Brain microvascular endothelial cell (primary cell): Measurements from ENCODE around the gene SLC2A11.

Experiments used
- DNase-seq: peaks from one replicate; pipeline ENCODE4 v3.0.0-alpha.2; 2020
- H3K27ac ChIP-seq: fragments of 250-450 bp; sonication (Bioruptor Pico); 2 replicates; pipeline ENCODE4 v1.5.1; 2020; ENCODE audit warnings: mild to moderate bottlenecking, moderate library complexity
- H3K27me3 ChIP-seq: fragments of 250-450 bp; sonication (Bioruptor Pico); replicated peaks from 2 replicates; pipeline ENCODE4 v1.5.1; 2020; ENCODE audit warnings: mild to moderate bottlenecking
- H3K36me3 ChIP-seq: fragments of 250-450 bp; sonication (Bioruptor Pico); replicated peaks from 2 replicates; pipeline ENCODE4 v1.5.1; 2020; ENCODE audit warnings: mild to moderate bottlenecking
- H3K4me3 ChIP-seq: 2 replicates; pipeline ENCODE4 v1.5.1; 2011; ENCODE audit warnings: low read depth, mild to moderate bottlenecking, control low read depth, low read length, moderate library complexity
- in situ Hi-C: cut with HindIII; loops from 2 replicates; pipeline ENCODE4 v1.10.0; 2017; ENCODE audit warnings: low sequenced_read_pairs, low pct_ligation_motif_present
- TF ChIP-seq, protein P1 (sequence below): IDR thresholded peaks from 2 replicates; pipeline ENCODE4 v1.5.1; 2011; ENCODE audit warnings: low read depth, mild to moderate bottlenecking, moderate library complexity, low read length, control low read depth, inconsistent platforms; ENCODE audit errors: missing control alignments

Gene SLC2A11

GRCh38 chr22:23909296-23909898 lies 51.7 kb downstream of the SLC2A11 start:
- H3K27ac ChIP-seq: no peak overlapping the region
- in situ Hi-C loops: no loop called here
- no peak for DNase-seq
- H3K36me3 ChIP-seq: no peaks in the 10 kb centered on the region
- TF ChIP-seq, protein P1, sequence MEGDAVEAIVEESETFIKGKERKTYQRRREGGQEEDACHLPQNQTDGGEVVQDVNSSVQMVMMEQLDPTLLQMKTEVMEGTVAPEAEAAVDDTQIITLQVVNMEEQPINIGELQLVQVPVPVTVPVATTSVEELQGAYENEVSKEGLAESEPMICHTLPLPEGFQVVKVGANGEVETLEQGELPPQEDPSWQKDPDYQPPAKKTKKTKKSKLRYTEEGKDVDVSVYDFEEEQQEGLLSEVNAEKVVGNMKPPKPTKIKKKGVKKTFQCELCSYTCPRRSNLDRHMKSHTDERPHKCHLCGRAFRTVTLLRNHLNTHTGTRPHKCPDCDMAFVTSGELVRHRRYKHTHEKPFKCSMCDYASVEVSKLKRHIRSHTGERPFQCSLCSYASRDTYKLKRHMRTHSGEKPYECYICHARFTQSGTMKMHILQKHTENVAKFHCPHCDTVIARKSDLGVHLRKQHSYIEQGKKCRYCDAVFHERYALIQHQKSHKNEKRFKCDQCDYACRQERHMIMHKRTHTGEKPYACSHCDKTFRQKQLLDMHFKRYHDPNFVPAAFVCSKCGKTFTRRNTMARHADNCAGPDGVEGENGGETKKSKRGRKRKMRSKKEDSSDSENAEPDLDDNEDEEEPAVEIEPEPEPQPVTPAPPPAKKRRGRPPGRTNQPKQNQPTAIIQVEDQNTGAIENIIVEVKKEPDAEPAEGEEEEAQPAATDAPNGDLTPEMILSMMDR: no peak
- H3K4me3 ChIP-seq: no peak overlapping the region
- no peaks in the 10 kb centered on the region for H3K27me3 ChIP-seq

GRCh38 chr22:23910496-23911190 lies 53.0 kb downstream of the SLC2A11 start:
- H3K27ac ChIP-seq: no peak overlapping the region
- DNase-seq: no peak
- no peak overlapping the region for H3K4me3 ChIP-seq
- no peaks in the 10 kb centered on the region for H3K27me3 ChIP-seq
- H3K36me3 ChIP-seq: no peaks in the 10 kb centered on the region
- TF ChIP-seq, protein P1: no peak
- in situ Hi-C loops: no loop called here

GRCh38 chr22:23911318-23911980 lies 53.8 kb downstream of the SLC2A11 start:
- TF ChIP-seq, protein P1: no peak
- Histone ChIP-seq H3K27ac (no peak overlapping the region), H3K4me3 (no peak overlapping the region), H3K27me3 (no peaks in the 10 kb centered on the region), H3K36me3 (no peaks in the 10 kb centered on the region)
- in situ Hi-C loops: no loop called here
- no peak for DNase-seq

DNA sequence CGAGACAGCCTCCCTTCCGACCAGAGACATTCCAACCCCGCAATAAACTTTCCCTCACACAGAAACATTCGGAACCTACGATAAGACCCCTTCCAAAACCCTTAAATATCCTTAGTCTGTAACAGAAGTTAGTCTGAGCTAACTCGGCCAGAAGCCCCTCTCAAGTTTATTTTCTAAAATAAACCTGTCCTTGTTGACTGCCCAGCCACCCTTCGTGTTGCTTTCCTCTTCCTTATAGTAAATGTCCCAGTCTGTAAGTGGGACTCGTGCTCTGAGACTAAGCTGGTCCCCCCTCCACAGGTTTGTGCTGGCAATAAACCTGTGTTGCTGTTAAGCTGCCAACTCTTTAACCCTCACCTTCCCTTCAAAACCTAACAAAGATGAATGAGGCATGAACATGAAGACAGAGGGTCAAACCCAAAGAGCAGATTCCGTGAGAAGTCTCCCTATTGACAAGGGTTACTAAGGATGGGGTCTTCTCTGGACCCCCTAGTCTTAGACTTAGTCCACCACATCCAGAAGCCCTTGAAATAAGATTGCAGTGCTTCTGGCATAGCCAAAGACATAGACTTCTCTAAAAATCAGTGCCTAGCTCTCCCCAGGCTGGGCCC lies 54.7 kb downstream of the SLC2A11 start:
- DNase-seq: no peak
- TF ChIP-seq, protein P1: no peak
- no peaks in the 10 kb centered on the region for H3K27me3 ChIP-seq
- in situ Hi-C loops: no loop called here
- no peak overlapping the region for H3K27ac ChIP-seq
- no peaks in the 10 kb centered on the region for H3K36me3 ChIP-seq
- no peak overlapping the region for H3K4me3 ChIP-seq

DNA sequence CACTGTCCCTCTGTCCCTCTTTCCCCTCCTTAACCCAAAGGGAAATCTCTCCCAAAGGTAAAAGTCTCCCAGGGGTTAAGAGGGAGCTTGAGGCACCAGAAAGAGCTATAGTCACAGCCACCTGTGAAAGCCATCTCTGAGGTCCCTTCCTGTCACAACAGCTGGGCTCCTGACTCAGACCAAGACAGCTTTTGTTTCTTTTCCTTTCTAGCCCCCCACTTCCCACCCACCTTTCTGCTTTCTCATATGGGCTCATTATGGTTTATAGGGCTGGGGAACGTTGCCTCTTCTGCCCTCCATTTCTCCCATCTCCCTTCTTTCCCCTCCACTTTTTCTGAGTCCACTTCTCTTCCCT lies 55.6 kb downstream of the SLC2A11 start:
- in situ Hi-C loops: no loop called here
- Histone ChIP-seq H3K27ac (peak overlapping the region; percentile 68), H3K36me3 (no peaks in the 10 kb centered on the region), H3K4me3 (peak overlapping the region; percentile 68), H3K27me3 (no peaks in the 10 kb centered on the region)
- TF ChIP-seq, protein P1: no peak
- no peak for DNase-seq
